NCI-H2196 (cell line): ENCODE results near the gene NIPAL4.
"Not testable (repeated sequence)": the region's sequence is repeated elsewhere in the genome, so short reads cannot be mapped to it uniquely, and the experiment has no call there.

ENCODE experiments used
- DNase-seq: peaks from one replicate; lab custom pipeline; 2025; ENCODE audit not compliant: unreplicated experiment; lab: John Stamatoyannopoulos, UW

The NIPAL4 gene

DNA sequence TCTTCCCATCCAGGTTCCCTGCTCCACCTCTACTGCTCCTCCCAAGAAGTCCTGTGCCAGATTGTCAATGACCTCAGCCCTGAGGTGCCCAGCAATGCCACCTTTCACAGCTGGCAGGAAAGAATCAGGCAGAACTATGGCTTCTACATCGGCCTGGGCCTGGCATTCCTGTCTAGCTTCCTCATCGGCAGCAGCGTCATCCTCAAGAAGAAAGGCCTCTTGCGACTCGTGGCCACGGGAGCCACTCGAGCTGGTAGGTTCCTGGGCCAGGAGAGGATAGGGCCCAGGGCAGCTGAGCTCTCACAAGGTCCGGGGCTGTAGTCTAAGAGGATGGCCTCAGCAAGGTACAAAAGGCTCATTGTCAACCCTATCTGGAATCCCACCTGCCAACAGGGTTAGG lies 3.1 kb downstream of the NIPAL4 start:
- no peak for DNase-seq

DNA sequence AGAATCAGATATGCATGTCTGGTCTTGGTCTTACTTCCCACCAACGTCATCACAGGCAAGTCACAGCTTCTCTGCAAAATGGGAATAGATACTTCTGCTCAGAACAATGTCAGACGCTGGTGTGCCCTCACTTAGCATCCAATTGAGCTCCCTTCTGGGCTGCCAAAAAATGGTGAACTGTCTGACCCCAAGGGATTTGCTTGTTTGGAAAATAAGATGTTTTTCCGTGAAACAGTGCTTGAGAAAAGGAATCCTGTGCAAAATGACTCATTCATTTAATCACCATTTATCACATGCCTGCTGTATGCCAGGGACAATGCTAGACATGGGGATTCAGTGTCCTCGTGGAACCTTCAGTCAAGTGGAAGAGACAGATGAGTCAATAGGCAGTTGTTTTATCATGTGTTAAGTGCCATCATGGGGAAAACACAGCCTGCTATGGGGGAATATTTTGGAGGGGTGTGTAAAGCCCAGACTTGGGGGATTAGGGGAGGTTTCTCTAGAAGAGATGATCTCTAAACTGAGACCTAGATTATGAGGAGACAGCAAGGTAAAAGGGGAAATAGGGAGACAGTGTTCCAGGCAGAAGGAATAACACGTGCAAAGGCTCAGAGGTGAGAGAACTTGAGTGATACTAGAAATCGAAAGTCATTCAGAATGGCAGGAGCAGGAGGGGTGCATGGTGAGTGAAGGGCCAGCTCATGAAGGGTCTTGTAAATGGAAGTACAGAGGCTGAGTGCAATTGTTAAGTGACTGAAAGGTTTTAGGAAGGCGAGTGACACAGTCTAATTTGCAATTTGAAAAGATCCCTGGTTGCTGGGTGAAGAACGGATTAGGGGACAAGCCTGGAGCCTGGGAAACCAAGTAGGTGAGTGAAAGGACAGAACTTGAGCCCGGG lies 3.9 kb downstream of the NIPAL4 start:
- no peak for DNase-seq

DNA sequence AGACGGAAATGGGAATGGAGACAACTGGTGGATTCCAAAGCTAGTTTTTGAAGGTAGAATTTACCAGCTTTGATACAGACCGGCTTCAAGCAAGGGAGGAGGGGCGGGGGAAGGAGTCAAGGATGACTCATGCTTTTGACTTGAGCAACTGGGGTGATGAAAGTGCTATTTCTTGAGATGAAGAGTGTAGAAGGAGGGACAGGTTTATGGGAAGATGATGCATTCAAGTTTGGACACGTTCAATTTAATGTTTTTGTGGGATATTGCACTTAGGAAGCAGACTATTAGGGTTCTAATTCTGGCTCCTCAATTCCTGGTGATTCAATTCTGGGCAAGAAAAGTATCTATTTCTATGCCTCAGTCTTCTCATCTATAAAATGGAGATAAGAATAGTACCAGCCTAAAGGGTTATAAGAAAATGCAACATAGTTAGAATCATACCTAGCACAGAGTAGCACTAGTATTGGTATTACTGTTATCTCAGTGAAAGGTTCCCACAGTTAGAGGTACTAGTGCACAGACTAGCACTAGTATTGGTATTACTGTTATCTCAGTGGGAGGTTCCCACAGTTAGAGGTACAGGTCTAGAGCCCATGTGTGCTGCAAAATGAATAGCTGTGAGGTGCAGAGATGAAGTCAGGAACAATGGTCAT lies 4.6 kb downstream of the NIPAL4 start:
- no peak for DNase-seq

DNA sequence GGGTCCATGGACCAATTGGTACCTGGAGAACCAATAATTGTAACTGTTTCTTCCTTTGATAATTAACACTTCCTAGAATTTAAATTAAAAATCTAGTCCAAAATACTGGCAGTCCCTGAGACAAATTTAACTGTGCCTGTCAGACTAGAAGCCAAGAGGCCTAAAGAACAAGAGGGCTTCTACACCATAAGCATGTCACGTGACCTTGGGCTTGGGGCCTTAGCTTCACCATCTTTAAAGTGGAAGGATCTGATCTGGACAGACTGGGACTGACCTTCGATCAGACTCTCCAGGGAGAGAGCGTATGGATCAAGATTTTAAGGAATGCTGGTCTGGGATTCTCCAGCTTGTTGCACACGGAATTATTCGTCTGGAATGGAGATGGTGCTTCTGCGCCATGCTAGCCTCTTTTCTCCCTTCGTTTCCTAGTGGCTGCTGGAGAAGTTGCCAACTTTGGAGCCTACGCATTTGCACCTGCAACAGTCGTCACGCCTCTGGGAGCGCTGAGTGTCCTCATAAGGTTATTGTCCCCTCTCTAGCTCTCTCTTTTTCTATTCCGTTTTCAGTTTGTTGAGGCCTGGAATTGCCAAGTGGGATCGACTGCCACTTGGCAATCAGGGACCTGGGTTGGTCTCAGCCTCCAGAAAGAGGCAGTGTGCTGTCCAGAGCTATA lies 8.4 kb downstream of the NIPAL4 start:
- no peak for DNase-seq

DNA sequence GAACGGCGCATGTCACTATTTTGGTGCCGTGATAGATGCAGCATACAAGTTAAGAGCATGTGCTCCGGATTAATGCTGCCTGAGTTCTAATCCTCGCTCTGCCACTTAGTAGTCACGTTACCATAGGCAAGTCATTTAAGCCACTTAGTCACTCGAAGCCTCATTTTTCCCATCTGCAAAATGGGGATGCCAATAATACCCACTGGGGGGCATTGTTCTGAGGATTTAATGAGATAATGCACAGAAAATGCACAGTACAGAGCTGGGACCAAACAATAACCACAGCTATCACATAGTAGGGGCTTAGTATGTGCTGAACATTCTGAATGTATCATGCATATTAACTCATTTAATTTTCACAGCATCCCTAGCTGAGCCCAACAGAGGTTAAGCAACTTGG lies 9.1 kb downstream of the NIPAL4 start:
- no peak for DNase-seq

DNA sequence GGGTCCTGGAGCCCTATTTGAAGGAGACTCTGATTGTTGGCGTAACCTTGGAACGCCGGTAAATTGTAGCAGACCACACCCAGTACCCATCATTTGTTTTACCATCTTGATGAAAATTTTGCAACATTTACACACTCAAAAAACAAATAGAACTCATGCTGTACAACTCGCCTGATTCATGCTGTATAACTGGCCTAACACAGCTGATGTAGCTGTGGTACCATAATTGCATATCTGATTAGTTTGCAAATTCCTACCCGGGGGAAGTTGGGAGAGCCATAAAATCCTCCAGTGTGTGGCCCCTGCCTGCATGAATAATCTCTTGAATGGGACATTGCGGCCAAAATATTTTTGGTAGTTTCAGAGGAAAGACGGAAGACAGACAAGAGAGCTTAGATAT lies 9.7 kb downstream of the NIPAL4 start:
- DNase-seq, result no peak

DNA sequence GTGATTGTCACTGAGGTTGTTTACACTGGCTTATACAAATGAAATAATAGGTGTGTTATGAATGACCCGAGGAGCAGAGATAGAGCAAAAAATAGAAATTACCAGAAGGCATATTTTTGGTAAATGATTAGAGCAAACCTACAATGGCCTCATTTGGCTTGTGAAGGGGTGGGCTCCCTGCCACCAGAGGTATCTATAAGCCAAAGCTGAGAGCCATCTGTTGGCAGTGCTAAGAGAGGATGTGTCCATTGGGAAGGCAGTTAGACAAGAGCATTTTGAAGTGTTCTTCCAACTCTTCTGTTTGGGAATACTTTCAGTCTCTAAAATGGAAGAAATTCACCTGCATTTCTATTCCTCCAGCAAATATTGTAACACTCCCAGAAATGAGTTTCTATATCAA lies 10.6 kb downstream of the NIPAL4 start:
- no peak for DNase-seq

DNA sequence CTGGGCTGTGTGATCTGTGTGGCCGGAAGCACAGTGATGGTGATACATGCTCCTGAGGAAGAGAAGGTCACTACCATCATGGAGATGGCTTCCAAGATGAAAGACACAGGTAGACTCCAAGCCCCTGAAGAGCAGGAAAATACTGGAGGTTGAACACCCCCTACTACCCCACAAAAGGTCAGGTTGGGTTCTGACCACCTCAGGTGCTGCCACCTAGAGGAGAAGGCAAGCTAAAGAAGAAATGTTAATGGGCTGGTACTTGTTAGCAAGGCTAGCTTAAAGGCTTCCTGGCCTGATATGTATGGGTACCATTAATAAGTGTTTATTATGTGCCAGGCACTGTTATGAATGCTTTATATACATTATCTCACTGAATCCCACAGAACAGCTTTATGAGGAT lies 11.7 kb downstream of the NIPAL4 start:
- DNase-seq, result no peak

DNA sequence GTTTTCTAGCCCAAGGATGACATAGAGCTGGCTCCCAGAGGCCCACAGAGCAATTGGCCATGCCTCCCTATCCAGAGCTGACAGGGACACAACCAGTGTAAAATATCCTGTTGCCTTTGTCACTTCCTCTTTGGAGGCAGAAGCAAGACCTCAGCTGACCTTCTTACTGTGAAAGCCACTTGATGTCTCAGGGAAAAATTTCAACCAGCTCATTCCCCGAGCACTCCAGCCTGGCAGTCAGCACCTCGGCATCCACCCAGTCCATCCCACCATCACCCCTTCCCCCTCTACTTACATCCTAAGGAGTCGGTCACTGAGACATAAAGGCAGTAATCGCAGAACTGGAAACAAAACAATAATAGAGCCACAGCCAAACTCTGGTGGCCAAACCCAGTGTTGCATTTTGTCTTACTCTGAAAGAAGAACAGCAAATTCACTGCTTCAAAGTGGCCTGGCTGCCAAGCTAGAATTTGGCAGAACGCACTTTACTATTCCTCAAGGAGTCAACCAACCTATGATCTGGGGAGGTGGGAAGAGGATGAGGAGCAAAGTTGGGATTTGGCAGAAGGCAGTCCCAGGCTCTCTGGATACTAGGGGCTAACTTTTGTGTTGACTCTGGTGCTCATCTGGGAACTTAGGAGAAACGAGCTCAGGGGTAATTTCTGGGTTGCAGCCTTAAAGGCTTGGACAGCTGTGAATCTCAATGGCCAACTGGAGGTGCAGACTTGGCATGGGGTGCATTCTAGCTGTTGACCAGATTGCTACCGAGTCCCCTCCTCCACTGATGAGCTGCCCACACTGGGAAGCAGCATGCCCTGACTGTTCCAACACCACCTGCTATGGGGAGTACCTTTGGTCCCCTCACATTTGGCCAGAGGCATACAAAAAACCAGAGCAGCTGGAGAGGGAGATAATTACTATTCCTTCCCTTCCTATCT lies 13.6 kb downstream of the NIPAL4 start:
- no peak for DNase-seq

DNA sequence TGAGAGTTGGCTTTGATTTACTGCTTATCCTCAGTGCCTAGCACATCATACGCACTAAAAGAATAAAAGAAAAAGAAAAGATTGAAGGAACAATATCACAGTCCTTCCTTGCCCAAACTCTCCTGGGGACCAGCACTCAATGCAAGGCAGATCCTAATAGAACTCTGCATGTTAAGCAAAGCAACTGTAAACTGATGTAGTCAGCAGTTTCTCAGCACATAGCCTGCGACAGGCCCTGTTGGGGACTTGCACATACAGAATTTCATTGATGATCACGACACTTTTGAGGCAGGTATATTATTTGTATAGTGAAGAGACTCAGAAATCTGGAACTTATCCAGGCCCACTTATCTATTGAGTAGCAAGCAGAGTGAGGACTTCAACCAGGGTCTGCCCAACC lies 15.4 kb downstream of the NIPAL4 start:
- no peak for DNase-seq

DNA sequence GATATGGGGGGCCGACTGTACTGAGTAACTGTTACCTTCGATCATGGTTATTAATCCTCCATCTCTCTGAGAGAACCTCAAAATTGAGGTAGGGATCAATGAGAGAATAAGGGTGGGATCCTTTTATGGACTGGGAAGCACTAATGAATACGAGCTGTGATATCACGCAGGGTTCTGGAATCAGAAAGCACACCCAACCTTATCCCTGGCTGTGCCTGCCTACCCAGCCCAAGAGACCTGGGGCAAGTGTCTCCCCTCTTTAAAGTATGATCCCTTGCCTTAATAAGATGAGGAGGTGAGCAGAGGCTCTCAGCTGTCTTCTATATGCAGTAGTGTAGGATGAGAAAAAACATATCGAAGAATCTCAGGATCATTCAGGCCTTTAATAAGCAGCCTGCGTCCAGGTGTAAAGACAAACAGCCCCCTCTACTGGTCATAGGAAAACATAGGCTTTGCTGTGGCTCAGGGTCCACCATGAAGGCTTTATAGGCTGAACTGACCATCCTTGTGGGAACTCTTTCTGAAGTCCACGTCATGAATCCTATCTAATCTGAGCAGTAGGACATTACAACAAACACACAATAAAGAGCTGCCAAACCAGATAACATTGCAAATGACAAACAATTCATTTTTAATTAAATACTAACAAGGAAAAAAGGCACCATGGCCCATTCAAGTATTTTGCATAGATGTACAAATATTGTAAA lies 16.8 kb downstream of the NIPAL4 start:
- DNase-seq, result peak; percentile 63

DNA sequence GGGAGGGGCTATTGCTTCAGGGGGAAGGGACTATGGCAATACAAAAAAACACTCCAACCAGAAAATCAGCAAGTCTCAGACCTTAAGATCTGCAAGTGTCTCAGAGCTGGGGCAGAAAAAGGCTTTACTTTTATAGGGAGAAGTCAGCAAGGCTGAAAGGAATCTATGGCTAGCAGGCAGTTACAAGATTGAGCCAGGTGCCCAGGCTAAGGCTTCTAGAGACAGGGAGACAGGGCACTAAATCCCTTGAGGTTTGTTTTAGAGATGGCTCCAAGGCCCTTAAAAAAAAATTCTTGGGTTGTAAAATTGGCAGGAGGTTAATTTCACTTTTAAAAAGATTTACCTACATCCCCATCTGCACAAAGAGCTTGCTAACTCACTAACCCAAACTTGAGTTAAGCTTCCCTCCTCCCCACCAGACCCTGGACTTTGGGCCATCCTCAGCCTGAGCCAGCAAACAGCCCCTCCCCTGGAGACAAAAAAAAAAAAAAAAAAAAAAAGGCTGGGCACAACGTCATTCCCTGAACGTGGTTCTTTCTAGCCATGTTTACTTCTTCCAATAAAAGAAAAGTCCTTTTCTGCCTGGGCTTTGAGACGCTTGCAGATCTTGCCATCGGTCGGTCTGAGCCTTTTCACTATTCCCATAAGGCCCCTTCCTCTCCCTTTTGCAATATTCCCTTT lies 17.9 kb downstream of the NIPAL4 start:
- DNase-seq, result no peak

DNA sequence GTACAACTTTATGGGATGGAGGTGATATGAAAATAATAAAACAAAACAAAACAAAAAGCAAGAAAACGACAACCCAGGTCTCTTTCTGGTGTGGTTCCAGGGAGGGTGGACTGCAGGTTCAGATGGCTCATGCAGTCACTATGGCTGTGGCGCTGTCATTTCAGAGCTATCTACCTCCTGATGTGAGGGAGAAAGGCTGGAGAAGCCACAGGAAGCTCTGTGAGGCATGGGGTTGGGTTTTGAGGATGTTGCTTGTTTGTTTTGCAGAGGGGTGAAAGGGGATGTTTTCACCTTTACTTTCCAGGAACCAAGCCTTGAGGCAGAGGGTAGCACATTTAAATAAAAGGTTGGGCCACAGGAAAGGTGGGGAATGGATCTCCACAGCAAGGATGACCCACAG lies 18.7 kb downstream of the NIPAL4 start:
- no peak for DNase-seq

DNA sequence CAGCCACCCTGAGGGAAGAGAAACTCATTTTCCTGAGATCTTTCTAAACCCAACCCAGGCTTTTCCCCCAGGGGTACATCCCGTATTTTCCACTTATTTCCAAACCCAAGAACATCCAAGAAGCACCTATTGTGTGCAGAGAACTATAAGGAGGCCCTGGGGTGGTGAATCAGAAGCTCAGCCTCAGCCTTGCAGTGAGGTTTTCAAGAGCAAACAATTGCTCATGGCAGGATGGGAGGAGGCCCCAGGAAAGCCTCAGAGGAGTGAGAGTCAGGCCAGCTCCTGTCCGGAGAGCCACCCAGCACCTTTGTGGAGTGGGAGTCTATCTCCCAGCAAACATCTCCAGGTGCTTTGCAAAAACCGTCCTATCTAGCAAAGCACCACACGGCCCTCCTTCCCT lies 19.2 kb downstream of the NIPAL4 start:
- no peak for DNase-seq

DNA sequence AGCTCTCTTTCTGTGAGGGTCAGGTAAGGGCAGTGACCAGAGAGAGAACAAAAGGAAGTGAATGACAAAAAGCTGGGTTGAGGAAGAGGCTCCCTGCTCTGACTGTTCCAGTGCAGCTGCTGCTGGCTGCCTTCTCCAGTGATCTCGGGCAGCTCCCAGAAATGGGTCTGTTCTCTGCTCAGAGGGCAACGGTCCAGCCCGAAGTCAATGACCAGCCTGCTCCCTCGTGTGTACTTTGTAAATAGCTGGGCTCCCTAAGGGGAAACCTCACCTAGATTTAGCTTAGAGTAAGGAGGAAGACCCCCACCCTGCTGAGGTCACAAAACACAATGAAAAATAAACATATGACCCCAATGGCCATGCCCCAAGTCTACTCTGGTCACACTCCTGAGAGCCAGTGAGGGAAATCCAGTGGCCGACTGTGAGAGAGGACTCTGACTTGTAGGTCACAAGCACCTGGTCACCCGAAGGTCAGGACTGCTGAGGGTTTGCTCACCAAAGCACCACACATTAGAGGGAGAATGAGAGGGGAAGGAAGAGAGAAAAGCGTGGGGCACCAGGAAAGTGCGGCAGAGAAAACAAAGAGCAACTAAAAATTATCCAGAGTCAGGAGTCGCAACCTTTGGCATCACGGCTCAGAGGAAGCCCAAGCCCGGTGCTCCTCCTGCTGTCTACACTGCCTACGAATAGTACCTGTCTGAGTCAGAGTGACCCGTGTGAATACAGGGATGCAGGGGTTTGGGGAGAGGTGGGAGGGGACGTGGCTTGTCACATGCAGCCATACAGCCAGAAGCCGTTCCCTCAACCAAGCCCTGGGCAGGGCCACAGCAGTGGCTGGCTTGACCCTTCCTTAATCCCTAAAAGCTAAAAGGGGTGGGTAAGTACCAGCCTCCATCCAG lies 19.8 kb downstream of the NIPAL4 start:
- no peak for DNase-seq

DNA sequence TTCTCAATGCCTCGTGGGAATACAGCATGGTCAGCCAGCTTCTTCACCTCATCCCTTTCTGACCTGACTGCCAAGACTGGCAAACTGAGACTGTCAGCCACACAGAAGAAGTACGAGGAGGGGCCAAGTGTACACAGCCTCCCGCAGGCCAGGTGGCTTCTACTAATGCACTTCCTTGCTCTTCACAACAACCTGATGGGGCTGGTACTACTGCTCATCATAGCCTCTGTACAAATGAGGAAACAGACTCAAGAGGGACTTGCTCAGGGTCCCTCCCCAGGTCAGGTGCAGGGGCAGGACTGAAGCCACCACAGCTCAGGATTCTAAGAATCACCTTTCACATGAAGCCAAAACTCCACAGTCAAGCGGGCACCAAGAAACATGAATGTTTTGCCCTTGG lies 21.3 kb downstream of the NIPAL4 start:
- peak; percentile 29 for DNase-seq

DNA sequence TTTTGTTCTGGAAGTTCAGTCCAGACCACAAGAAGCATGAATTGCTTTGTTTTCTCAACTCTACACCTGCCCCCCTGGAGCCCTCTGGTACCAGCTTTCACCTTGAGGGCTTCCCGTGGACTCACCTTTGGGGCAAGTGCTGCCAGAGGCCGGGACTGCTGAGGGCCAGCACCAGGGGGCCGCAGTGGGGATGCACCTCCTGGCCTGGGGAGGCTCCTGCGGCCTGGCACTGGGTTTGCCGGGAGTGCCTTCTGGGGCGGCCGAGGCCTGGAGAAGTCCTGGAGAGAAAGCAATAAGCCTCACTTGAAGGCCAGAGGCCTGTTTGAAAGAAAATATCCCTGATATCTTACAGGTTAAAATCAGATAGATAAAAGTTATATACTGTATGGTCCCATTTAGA lies 21.7 kb downstream of the NIPAL4 start:
- no peak for DNase-seq

DNA sequence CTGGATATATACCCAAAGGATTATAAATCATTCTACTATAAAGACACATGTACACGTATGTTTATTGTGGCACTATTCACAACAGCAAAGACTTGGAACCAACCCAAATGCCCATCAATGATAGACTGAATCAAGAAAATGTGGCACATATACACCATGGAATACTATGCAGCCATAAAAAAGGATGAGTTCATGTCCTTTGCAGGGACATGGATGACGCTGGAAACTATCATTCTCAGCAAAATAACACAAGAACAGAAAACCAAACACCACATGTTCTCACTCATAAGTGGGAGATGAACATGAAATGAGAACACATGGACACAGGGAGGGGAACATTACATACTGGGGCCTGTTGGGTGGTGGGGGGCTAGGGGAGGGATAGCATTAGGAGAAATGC lies 22.7 kb downstream of the NIPAL4 start:
- not testable (repeated sequence) for DNase-seq

DNA sequence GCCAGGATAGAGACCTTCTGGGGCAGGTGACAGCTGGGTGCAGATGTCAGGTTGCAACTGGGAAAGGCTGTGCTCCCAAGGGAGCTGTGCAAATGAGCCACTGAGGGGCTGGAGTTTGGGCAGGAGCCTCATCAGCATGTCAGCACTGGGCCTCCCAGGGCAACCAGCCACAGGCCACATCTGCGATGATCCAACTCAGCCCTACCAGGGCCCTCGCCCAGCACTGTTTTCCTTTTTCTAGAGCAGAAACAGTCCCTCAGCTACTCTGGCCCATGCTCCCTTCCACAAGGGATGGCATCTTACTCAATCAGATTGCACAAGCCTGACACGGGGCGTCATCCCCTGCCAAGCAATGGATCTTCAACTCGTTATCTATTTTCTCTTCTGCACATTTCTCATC lies 24.8 kb downstream of the NIPAL4 start:
- no peak for DNase-seq
